HG02840 (cell line): Measurements from ENCODE around the gene RNASE9.
"Not testable (repeated sequence)": the region's sequence is repeated elsewhere in the genome, so short reads cannot be mapped to it uniquely, and the experiment has no call there.

Experiments used
- ATAC-seq: cut with Tn5 transposase; IDR thresholded peaks from one replicate; pipeline ENCODE4 v1.9.1; 2021; ENCODE audit warnings: mild to moderate bottlenecking, moderate library complexity, moderate number of reproducible peaks; ENCODE audit not compliant: unreplicated experiment, low FRiP score

Gene RNASE9

DNA sequence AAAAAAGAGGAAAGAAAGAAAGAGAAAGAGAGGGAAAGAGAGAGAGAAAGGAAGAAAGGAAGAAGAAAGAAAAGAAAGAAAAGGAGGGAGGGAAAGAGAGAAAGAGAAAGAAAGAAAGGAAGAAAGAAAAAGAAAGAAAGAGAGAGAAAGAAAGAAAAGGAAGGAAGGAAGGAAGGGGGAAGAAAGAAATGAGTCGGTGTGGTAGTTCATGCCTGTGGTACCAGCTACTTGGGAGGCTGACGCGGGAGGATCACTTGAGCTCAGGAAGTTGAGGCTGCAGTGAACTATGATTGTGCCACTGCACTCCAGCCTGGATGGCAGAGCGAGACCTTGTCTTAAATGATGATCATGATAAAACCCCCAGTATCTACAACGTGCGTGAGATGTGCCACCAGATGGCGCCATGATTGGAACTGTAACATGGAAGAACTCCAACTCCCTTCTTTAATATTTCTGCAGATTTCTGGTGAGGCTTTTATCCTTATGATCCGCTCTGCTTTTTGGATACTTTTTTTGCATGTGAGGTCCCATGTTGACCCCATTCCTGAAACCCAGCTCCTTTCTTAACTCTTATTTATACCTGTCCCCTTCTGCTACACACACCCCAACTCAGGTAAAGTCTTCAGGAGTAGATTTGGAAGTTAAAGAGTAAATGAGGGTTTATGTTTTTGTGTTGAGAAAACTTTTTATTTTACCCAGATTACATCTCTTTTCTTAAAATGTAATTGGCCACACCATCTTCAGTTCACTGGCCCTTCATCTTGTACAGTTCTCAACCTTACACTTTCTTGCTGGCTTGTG, 29.9 kb downstream of the RNASE9 start:
- ATAC-seq = no peak

DNA sequence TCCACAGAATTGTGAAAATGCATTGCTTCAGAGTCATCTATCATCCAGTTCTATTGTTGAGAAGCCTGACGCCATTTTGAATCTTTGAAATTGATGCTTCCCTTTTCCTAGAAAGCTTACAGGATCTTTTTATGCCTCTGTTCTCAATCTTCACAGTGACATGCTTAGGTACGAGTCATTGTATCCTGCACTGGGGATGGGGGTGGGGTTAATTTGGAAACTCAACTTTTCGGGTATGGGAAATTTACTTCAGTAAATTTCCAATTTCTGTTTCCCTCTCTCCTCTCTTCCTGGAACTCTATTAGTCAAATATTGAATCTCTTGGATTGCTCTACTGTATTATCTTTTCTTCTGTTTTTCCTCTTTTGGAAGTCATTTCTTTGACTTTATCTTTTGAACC, 31.0 kb downstream of the RNASE9 start:
- no peak for ATAC-seq

DNA sequence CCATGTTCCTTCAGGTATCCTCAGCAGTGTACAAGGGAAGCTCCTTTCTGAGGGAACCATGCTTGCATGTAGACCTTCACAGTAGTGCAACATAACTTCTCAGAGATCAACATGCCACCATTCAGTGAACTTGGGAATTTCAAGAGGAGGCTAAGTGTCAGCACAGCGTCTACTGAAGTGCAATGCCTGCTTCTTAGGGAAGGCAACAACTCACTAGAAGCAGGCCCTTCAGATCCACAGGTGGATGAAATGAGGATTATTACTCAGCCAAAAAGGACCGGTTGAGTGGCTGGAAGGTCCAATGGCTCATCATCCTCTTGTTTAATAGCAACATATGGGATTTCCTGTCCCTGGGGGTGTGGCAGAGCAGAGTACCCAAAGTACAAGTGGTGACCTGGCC, 36.8 kb downstream of the RNASE9 start:
- ATAC-seq = no peak

- no peak for ATAC-seq
These were observed 38.5 kb downstream of the RNASE9 start for GRCh38 chr14:20522332-20522731.

DNA sequence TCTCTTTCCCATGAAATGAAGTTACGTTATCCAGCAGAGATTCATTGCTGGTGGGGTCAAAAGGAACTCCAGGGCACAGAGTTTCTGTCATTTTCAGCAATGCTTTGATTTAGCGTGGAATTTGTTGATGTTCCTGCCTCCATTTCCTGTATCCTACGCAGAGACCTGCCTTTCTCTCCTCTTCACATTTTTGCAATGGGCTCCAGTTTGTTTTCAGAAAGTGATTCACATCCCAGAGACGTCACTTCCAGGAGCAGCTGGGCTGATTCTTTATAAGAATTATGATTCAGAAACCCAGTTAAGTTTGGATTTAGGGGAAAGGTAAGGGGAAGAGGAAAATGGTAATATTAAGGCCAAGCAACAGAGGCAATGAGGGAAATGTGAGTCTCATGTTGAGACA, 43.9 kb downstream of the RNASE9 start:
- ATAC-seq = no peak

GRCh38 chr14:20515846-20516245, 45.0 kb downstream of the RNASE9 start:
- ATAC-seq = no peak

- no peak for ATAC-seq
These were observed 48.5 kb downstream of the RNASE9 start for GRCh38 chr14:20512177-20512905.

- no peak for ATAC-seq
These were observed 52.5 kb downstream of the RNASE9 start for GRCh38 chr14:20508367-20508766.

- not testable (repeated sequence) for ATAC-seq
These were observed 53.3 kb downstream of the RNASE9 start for GRCh38 chr14:20507537-20507936.

- ATAC-seq = not testable (repeated sequence)
These were observed 54.1 kb downstream of the RNASE9 start for GRCh38 chr14:20506752-20507151.

DNA sequence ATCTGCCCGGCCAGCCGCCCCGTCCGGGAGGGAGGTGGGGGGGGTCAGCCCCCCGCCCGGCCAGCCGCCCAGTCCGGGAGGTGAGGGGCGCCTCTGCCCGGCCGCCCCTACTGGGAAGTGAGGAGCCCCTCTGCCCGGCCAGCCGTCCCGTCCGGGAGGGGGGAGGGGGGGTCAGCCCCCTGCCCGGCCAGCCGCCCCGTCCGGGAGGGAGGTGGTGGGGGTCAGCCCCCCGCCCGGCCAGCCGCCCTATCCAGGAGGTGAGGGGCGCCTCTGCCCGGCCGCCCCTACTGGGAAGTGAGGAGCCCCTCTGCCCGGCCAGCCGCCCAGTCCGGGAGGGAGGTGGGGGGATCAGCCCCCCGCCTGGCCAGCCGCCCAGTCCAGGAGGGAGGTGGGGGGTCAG, 54.6 kb downstream of the RNASE9 start:
- not testable (repeated sequence) for ATAC-seq
